Measurements from ENCODE around the gene ERICH6B.

The ERICH6B gene

GRCh38 chr13:45540864-45541263, 74.7 kb downstream of the ERICH6B start:
- DNase-seq, result no peak

GRCh38 chr13:45540195-45540594, 75.3 kb downstream of the ERICH6B start:
- DNase-seq, result no peak

- no peak for DNase-seq
These were observed 77.2 kb downstream of the ERICH6B start for GRCh38 chr13:45538382-45538781.

- DNase-seq, result no peak
These were observed 78.0 kb downstream of the ERICH6B start for GRCh38 chr13:45537516-45537915.

- no peak for DNase-seq
These were observed 79.3 kb downstream of the ERICH6B start for GRCh38 chr13:45536224-45536623.

- DNase-seq, result no peak
These were observed 80.9 kb downstream of the ERICH6B start for GRCh38 chr13:45534604-45535003.

- no peak for DNase-seq
These were observed 85.8 kb downstream of the ERICH6B start for GRCh38 chr13:45529758-45530157.

- DNase-seq, result no peak
These were observed 87.7 kb downstream of the ERICH6B start for GRCh38 chr13:45527699-45528462.

GRCh38 chr13:45522571-45522970, 93.0 kb downstream of the ERICH6B start:
- no peak for DNase-seq

- no peak for DNase-seq
These were observed 94.2 kb downstream of the ERICH6B start for GRCh38 chr13:45521297-45521696.

GRCh38 chr13:45519493-45519892, 96.0 kb downstream of the ERICH6B start:
- no peak for DNase-seq

GRCh38 chr13:45518525-45519245, 96.9 kb downstream of the ERICH6B start:
- DNase-seq, result no peak

GRCh38 chr13:45516757-45517156, 98.8 kb downstream of the ERICH6B start:
- DNase-seq, result no peak

- DNase-seq, result no peak
These were observed 103.4 kb downstream of the ERICH6B start for GRCh38 chr13:45512098-45512496.

GRCh38 chr13:45511310-45512097, 104.0 kb downstream of the ERICH6B start:
- peak; percentile 8 for DNase-seq

- DNase-seq, result no peak
These were observed 104.9 kb downstream of the ERICH6B start for GRCh38 chr13:45510672-45511071.

GRCh38 chr13:45508776-45509175, 106.8 kb downstream of the ERICH6B start:
- DNase-seq, result no peak

- no peak for DNase-seq
These were observed 108.7 kb downstream of the ERICH6B start for GRCh38 chr13:45506811-45507210.

GRCh38 chr13:45503658-45504057, 111.9 kb downstream of the ERICH6B start:
- DNase-seq, result no peak

- no peak for DNase-seq
These were observed 114.4 kb downstream of the ERICH6B start for GRCh38 chr13:45501175-45501526.

GRCh38 chr13:45500492-45501174, 114.9 kb downstream of the ERICH6B start:
- no peak for DNase-seq

- DNase-seq, result no peak
These were observed 118.6 kb downstream of the ERICH6B start for GRCh38 chr13:45496942-45497341.

- no peak for DNase-seq
These were observed 123.0 kb downstream of the ERICH6B start for GRCh38 chr13:45492538-45492937.

Measured in activated T-cell treated with anti-CD3 and anti-CD28 coated beads for 4 hours (primary cell).